Hepatocyte (in vitro differentiated cells): ENCODE measurements around the gene RNF112. TPM values are rescaled to one million over a fixed set of nuclear protein-coding genes. Genes with fewer than 3 reads are reported as not detected.

Experiments used
- DNase-seq: peaks from one replicate; pipeline ENCODE4 v3.0.0-alpha.2; 2016; ENCODE audit warnings: low spot score
- H2AFZ ChIP-seq: fragments of 200-600 bp; sonication (generic); 2 replicates; pipeline ENCODE4 v1.6.0; 2016; ENCODE audit warnings: antibody characterized with exemption, mild to moderate bottlenecking
- H3K27ac ChIP-seq: fragments of 200-600 bp; sonication (generic); 2 replicates; pipeline ENCODE4 v1.5.1; 2016; ENCODE audit warnings: mild to moderate bottlenecking
- H3K27me3 ChIP-seq: fragments of 200-600 bp; sonication (generic); 2 replicates; pipeline ENCODE4 v1.6.1; 2016
- H3K36me3 ChIP-seq: fragments of 200-600 bp; sonication (generic); replicated peaks from 2 replicates; pipeline ENCODE4 v1.5.1; 2016; ENCODE audit warnings: low read depth; ENCODE audit not compliant: insufficient read depth
- H3K4me1 ChIP-seq: fragments of 200-600 bp; sonication (generic); 2 replicates; pipeline ENCODE4 v1.5.1; 2016; ENCODE audit warnings: mild to moderate bottlenecking, moderate library complexity; ENCODE audit not compliant: insufficient read depth
- H3K4me2 ChIP-seq: fragments of 200-600 bp; sonication (generic); 2 replicates; pipeline ENCODE4 v1.6.0; 2016
- H3K4me3 ChIP-seq: fragments of 200-600 bp; sonication (generic); 2 replicates; pipeline ENCODE4 v1.5.1; 2016; ENCODE audit warnings: mild to moderate bottlenecking
- H3K79me2 ChIP-seq: fragments of 200-600 bp; sonication (generic); 2 replicates; pipeline ENCODE4 v1.6.0; 2017; ENCODE audit warnings: mild to moderate bottlenecking
- H3K9me2 ChIP-seq: fragments of 200-600 bp; sonication (generic); replicated peaks from 2 replicates; pipeline ENCODE4 v1.6.0; 2017; ENCODE audit warnings: mild to moderate bottlenecking; ENCODE audit not compliant: insufficient read depth
- H3K9me3 ChIP-seq: fragments of 200-600 bp; sonication (generic); 2 replicates; pipeline ENCODE4 v1.5.1; 2016; ENCODE audit warnings: low read depth, mild to moderate bottlenecking
- H4K20me1 ChIP-seq: fragments of 200-600 bp; sonication (generic); 2 replicates; pipeline ENCODE4 v1.6.0; 2016; ENCODE audit warnings: mild to moderate bottlenecking; ENCODE audit not compliant: insufficient read depth, poor library complexity, severe bottlenecking
- EZH2 ChIP-seq: fragments of 200-600 bp; sonication (generic); IDR thresholded peaks from 2 replicates; pipeline ENCODE4 v1.6.1; 2016; ENCODE audit warnings: antibody characterized with exemption, mild to moderate bottlenecking, borderline replicate concordance
- EZH2phosphoT487 ChIP-seq: fragments of 200-600 bp; sonication (generic); IDR thresholded peaks from one replicate; pipeline ENCODE4 v1.6.1; 2018; ENCODE audit warnings: antibody characterized with exemption, mild to moderate bottlenecking, low read depth, moderate library complexity; ENCODE audit not compliant: unreplicated experiment, severe bottlenecking
- WGBS: methylation state at CpG from one replicate; pipeline ENCODE4 v1.1.6; 2016; ENCODE audit warnings: low lambda C conversion rate; ENCODE audit errors: missing lambda C conversion rate; 5-methylcytosine and 5-hydroxymethylcytosine counted together
- polyA plus RNA-seq: library from polyadenylated mRNA; unstranded; fragments of >200 nt; fragmentation: Nextera tagmentation; extraction: Ambion mirVana; gene quantifications from 2 replicates; pipeline ENCODE4 v1.2.1, GENCODE V29; 2016
- total RNA-seq: library from RNA; depleted of rRNA; stranded (reverse); fragments of >200 nt; gene quantifications from 2 replicates; pipeline ENCODE4 v1.2.3, GENCODE V29; 2014
- TF ChIP-seq, protein P1 (sequence below): fragments of 200-600 bp; sonication (generic); IDR thresholded peaks from 2 replicates; pipeline ENCODE4 v1.5.1; 2016; ENCODE audit warnings: antibody characterized with exemption, mild to moderate bottlenecking; ENCODE audit not compliant: poor library complexity

RNF112 gene
- total and polyA plus RNA-seq, 2 experiments from 2014 or later, result 7.8 to 8.6 TPM

DNA sequence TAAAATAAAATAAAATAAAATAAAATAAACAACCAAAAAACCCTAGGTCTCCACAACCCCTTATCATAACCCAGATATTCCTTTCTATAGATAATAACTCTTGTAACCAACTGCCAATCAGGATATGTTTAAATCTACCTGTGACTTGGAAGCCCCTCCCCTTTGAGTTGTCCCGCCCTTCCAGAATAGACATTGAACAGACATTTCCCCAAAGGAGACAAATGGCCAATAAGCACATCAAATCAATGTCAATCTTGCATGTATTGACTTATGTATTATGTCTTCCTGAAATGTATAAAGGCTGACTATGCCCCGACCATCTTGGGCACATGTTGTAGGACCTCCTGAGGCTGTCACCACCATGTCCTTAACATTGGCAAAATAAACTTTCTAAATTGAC is 34.2 kb upstream of the RNF112 start:
- H3K4me3 ChIP-seq, result peak overlapping the region; percentile 47
- WGBS, result 51% methylated on average over 2 of the region's 2 CpGs
- TF ChIP-seq, protein P1, sequence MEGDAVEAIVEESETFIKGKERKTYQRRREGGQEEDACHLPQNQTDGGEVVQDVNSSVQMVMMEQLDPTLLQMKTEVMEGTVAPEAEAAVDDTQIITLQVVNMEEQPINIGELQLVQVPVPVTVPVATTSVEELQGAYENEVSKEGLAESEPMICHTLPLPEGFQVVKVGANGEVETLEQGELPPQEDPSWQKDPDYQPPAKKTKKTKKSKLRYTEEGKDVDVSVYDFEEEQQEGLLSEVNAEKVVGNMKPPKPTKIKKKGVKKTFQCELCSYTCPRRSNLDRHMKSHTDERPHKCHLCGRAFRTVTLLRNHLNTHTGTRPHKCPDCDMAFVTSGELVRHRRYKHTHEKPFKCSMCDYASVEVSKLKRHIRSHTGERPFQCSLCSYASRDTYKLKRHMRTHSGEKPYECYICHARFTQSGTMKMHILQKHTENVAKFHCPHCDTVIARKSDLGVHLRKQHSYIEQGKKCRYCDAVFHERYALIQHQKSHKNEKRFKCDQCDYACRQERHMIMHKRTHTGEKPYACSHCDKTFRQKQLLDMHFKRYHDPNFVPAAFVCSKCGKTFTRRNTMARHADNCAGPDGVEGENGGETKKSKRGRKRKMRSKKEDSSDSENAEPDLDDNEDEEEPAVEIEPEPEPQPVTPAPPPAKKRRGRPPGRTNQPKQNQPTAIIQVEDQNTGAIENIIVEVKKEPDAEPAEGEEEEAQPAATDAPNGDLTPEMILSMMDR, result no peak
- no peaks in the 10 kb centered on the region for H3K27me3 ChIP-seq
- H2AFZ ChIP-seq, result peak overlapping the region; percentile 34
- no peaks in the 10 kb centered on the region for H4K20me1 ChIP-seq
- no peaks in the 10 kb centered on the region for H3K9me3 ChIP-seq
- peak overlapping the region; percentile 91 for H3K27ac ChIP-seq
- H3K79me2 ChIP-seq, result peaks cover 27% of the 10 kb centered on the region
- DNase-seq, result no peak
- peak overlapping the region; percentile 86 for H3K4me2 ChIP-seq
- no peaks in the 10 kb centered on the region for H3K4me1 ChIP-seq
- no peaks in the 10 kb centered on the region for H3K36me3 ChIP-seq
- no peaks in the 10 kb centered on the region for H3K9me2 ChIP-seq

DNA sequence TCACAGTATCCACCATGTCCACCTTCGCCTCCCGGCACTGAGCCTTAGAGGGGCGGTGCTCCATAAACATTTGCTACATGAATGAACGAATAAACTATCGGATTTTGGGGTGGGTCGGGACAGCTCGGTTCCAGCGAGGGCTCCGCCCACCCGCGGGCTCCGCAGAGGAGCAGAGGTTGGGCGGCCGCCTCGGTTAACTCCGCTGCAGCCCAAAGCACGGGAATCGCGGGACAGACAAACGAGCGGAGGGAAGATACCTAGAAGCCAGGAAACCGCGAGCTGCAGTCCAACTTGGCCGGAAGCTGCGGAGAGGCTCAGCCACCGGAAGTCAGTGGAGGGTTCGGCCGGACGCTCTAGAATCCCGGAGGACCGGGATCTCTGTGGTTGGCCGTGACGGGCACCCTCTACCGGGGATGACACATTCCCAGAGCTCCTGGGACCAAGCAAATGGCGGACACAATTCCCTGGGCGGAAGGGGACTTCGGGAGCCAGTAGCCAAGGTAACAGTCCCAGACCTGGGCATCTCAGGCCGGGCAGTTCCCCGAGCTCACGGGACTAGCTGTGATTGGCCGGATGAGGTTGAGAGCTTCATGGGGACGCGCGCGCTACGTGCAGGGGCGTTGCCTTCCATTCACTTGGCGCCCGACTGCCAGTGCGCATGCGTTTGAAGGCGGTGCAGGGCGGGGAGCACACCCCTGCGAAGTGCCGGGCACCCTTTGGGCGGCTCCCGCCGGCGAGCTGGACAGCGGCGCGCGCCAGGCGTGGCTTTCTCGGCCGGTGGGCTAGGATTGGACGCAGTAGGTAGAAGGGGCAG is 33.2 kb upstream of the RNF112 start:
- peak overlapping the region; percentile 91 for H3K27ac ChIP-seq
- DNase-seq, result peak; percentile 99
- H3K79me2 ChIP-seq, result peaks cover 27% of the 10 kb centered on the region
- H3K9me2 ChIP-seq, result no peaks in the 10 kb centered on the region
- no peaks in the 10 kb centered on the region for H3K27me3 ChIP-seq
- H3K4me2 ChIP-seq, result peak overlapping the region; percentile 86
- H3K9me3 ChIP-seq, result no peaks in the 10 kb centered on the region
- H3K4me1 ChIP-seq, result no peaks in the 10 kb centered on the region
- H4K20me1 ChIP-seq, result no peaks in the 10 kb centered on the region
- no peaks in the 10 kb centered on the region for H3K36me3 ChIP-seq
- H2AFZ ChIP-seq, result peak overlapping the region; percentile 34
- peak overlapping the region; percentile 47 for H3K4me3 ChIP-seq
- no peak for TF ChIP-seq EZH2phosphoT487
- TF ChIP-seq EZH2, result no peak
- TF ChIP-seq, protein P1, result no peak
- 1% methylated on average over 67 of the region's 67 CpGs for WGBS

DNA sequence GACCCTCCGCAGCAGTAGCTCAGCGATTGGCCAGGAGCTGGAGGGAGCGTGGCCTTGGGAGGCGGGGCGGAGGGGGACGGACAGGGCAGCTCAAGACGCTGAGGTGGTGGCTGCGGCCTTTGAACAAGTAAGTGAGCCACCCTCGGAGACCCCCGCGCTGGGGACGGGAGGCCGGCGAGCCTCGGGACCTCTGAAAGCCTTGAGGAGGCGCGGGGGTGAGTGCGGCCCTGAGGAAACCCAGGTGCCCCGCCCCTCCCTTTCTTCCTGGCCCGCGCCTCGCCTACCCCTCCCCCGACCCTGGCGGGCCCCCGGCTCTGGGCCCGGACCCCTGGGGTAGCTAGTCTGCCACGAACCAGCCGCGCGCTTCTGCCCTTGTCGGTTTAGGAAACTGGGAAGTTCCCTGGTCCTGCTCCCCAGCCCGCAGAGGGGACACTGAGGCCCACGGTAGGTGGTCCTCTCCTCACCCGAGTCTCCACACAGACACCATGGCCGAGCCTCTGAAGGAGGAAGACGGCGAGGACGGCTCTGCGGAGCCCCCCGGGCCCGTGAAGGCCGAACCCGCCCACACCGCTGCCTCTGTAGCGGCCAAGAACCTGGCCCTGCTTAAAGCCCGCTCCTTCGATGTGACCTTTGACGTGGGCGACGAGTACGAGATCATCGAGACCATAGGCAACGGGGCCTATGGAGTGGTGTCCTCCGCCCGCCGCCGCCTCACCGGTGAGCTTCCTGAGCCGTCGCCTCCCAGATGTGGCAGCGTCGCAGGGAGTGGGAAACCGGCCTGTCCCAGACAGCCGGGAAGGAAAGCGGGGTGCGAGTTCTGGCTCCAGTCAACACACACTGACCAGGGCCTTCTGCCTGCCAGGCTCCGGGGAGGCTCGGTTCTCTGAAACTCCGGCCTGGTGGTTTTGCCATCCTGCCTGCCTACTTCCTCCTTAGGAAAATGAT is 32.3 kb upstream of the RNF112 start, which contains the start of gene MAPK7:
MAPK7 (plus strand) TSS at position 83 of the 945 bp plus-strand sequence; CDS start at position 486, 403 bp downstream.
- H3K9me3 ChIP-seq, result no peaks in the 10 kb centered on the region
- peak within 1 kb of the TSS; percentile 95 for H3K27ac ChIP-seq
- H3K79me2 ChIP-seq, result peaks cover 27% of the 10 kb centered on the region
- peak within 1 kb of the TSS; percentile 34 for H2AFZ ChIP-seq
- no peaks in the 10 kb centered on the region for H4K20me1 ChIP-seq
- H3K4me3 ChIP-seq, result peak within 1 kb of the TSS; percentile 47
- TF ChIP-seq EZH2 (no peak), EZH2phosphoT487 (no peak)
- TF ChIP-seq, protein P1, result no peak
- H3K27me3 ChIP-seq, result no peaks in the 10 kb centered on the region
- DNase-seq, result peak; percentile 42
- no peaks in the 10 kb centered on the region for H3K9me2 ChIP-seq
- peak within 1 kb of the TSS; percentile 94 for H3K4me2 ChIP-seq
- peaks cover 6% of the 10 kb centered on the region for H3K4me1 ChIP-seq
- WGBS, result 7% methylated on average over 48 of the region's 69 CpGs
- H3K36me3 ChIP-seq, result no peaks in the 10 kb centered on the region
